Stimulated activated CD8-positive, alpha-beta memory T cell treated with anti-CD3 and anti-CD28 coated beads, Interleukin-15, amount 100 ng/mL, for 4 hours (primary cell): ENCODE results near the gene COPZ1.
A peak's percentile ranks its signal among the peaks of the same experiment; 100 is the strongest.
"Not testable (repeated sequence)": the region's sequence is repeated elsewhere in the genome, so short reads cannot be mapped to it uniquely, and the experiment has no call there.

Experiments used
- DNase-seq, 2 donors: peaks; one replicate each; pipeline ENCODE4 v3.0.0-alpha.2; 2020; ENCODE audit warnings: low read depth in 2 of 2

COPZ1 gene

DNA sequence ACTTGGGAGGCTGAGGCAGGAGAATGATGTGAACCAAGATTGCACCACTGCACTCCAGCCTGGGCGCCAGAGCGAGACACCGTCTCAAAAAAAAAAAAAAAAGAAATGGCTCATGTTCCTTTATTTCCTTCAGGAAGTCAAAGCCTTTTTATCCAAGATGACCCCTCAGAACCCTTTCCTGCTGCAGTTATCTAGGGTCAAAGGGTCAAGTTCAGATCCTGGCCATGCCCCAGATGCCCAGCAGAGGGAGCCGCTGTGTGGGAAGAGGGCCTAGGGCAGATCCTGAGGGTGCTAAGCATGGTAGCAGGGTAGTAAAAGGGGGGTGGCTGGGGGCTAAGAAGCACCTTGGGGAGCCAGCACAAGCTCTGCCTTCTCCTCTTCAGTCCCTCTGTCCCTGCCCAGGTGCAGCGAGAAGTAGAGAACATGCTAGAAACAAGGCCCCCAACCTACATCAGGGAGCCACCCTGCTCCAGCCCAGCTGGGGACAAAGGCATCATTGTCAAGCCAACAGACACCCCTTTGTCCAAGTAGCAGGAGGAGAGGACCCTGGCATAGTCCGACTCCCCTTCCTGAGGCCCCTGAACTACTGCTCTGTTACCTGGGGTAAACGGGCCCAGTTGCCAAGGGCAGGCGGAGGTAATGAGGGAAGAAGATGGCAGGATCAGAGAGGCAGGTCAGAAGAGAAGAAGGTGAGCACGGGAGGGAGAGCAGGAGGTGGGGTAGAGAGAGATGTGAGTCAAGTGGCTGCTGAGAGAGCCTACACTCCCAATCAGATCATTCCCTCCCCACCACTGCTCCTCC is 30.6 kb upstream of the COPZ1 start:
- DNase-seq: peak; percentile 19 to 28

- no peak for DNase-seq
Observed at GRCh38 chr12:54294953-54295566, 29.9 kb upstream of the COPZ1 start.

- no peak for DNase-seq
Observed at GRCh38 chr12:54296393-54297099, 28.4 kb upstream of the COPZ1 start.

DNA sequence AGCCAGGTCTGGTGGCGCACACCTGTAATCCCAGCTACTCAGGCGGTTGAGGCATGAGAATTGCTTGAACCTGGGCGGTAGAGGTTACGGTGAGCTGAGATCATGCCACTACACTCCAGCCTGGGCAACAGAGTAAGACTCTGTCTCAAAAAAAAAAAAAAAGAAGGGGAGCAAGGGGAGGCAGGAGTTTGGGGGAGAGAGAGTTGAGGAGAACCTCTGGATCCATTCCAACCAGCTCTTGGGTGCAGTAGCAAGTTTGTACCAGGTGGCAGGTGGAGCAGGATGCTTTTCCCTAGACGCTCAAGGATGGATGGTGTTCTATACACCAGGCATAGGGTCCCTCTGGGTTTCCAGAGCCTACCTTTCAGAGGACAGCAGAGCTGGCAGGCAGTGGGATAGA is 26.0 kb upstream of the COPZ1 start:
- DNase-seq: no peak

DNA sequence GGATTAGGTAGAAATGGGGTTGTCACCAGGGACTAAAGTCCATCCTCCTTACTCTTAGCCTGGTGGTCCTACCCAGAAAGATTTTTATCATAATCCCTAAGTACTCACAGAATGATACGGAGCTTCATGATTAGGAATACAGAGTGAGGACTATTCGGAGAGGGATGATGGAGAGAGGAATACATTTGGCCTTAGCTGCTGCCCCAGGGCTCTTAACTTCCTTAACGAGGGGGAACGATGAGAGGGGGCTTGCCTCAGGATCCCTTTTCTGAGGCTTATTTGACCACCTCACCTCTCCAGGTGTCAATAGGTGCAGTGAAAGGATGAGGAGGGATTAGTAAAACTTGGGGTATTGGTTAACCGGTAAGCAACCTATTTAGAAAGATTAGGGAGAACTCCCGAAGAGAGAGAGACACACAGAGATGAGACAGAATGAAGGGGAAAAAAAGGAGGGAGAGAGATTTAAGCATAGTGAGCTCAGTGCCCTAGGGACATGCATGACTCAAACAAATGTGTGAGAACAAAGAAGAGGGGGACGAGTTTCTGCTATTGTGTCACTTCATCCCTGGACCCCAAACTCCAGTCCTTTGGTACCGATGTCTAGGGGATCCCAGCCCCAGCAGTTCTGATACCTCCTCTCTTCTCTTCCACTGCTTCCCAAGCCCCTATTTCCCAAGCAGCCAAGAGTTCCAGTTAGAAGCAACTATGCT is 25.3 kb upstream of the COPZ1 start:
- DNase-seq: no peak

- DNase-seq: no peak
Observed at GRCh38 chr12:54300225-54300731, 24.7 kb upstream of the COPZ1 start.

DNA sequence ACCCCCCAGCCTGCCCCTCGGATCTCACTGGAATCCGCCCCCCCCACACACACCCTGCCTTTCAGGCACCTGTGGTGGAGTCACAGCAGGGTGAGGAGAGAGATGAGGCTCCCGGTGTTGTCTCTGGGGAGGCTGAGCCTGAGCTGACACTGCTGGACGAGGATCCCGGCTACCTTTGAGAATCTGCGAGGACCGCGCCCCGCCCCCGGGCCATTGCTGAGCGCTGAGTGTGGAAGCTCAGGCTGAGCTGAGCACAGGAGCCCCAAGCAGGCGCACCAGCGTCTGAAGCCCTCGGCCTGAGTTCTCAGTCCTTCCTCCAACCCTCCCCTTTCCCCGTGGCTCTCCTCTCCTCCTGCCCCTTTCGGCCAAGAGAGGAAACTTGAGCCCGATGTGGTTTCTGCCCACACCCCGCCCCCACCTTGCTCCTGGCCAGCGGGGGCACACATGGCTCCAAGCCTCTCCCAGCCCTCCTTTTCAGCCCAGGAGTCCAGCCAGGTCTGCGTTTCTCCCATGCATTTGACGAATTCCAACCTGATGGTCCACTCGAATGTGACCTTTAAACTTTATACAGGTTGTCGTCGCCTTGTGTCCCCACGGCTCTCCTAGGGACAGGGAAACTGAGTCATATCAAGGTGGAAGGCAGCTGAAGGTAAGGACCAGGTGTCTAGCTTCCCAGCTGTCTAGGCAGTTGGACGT is 24.1 kb upstream of the COPZ1 start, which contains the start of gene NFE2:
NFE2 (minus strand) TSS at position 284 of the 696 bp plus-strand sequence. CDS start 5,767 bp downstream, outside the sequence.
- no peak for DNase-seq

DNA sequence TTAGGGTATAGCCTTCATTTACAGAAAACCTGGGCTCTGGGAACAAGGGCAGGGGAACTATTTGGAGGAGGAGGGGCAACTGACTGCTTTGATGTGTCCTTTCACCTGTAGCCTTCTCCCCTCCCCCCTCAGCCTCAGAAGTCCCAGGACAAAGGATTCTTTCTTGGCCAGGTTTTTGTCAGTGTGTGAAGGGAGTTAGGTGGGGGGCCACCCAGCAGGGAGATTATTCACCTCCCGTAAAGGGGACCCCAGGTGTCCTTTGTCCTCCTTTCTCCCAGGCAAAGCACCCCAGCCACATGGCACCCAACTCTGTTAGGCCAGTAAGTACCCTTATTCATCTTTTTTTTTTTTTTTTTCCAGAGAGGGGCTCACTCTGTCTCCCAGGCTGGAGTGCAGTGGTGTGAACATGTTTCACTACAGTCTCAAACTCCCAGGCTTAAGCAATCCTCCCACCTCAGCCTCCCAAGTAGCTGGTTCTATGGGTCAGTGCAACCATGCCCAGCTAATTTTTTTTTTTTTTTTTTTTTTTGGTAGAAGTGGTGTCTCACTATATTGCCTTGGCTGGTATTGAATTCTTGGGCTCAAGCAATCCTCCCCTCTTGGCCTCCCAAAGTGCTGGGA is 23.4 kb upstream of the COPZ1 start:
- DNase-seq: no peak

GRCh38 chr12:54303640-54304039 is 21.3 kb upstream of the COPZ1 start:
- no peak for DNase-seq

DNA sequence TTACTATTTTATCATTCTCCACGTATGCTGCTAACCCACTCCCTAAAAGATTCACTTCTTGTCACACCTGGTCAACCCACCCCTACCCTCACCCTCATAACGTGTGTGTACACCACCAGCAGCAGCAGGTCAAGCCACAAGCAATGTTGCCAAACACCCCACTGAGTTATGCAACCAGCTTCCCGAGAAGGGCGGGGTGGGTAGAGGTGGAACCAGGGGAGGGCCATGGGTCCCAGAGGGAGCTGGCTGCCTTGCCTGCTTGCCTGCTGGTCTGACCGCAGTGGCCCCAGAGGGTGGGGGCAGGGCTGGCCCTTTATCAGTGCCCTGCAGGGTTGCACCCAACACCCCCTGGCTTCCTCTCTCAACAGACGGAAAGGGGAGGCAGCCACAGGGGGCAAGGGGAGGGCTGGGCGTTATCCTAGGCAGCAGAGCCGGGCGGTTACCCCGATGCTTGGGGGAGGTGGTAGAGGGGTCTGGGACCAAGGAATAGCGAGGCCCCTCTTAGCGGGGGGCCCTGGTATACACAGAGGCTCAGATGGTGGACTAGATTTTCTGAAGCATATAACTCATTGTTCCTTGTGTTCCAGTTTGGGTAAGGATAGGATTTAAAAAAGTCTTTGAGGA is 20.6 kb upstream of the COPZ1 start:
- DNase-seq: no peak

- DNase-seq: no peak
Observed at GRCh38 chr12:54306925-54307741, 17.8 kb upstream of the COPZ1 start.

DNA sequence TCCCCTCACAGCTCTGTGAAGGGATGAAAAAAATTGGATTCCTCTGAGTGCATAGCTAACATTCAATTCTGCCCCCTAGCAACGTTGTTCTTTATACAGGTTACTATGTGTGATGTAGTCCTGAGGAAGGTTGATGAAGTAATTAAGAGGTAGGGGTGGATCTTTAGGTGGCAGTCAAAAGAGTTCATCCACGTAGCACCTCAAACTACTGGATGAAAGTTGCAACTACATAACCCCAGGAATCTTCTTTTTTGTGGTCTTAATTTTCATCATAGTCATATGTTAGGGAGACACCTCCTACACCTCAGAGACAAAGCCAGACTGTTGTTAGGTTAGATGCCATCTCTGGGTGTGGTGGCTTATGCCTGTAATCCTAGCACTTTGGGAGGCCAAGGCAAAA is 13.9 kb upstream of the COPZ1 start:
- DNase-seq: no peak

DNA sequence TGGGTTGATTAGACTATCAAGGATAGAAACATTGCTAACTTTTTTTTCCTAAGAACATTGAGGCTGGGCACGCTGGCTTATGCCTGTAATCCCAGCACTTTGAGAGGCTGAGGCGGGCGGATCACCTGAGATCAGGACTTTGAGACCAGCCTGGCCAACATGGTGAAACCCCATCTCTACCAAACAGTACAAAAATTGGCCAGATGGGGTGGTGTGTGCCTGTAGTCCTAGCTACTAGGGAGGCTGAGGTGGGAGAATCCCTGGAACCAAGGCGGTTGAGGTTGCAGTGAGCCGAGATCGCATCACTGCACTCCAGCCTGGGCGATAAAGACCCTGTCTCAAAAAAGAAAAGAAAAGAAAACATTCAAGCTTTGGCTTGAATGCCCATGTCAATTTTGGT is 12.6 kb upstream of the COPZ1 start:
- DNase-seq: not testable (repeated sequence)

- DNase-seq: no peak
Observed at GRCh38 chr12:54321363-54321762, 3.6 kb upstream of the COPZ1 start.

GRCh38 chr12:54325442-54326109 is 645 bp downstream of the COPZ1 start:
- DNase-seq: not testable (repeated sequence)

- DNase-seq: no peak
Observed at GRCh38 chr12:54328595-54329337, 3.8 kb downstream of the COPZ1 start.

- no peak for DNase-seq
Observed at GRCh38 chr12:54329759-54330158, 4.8 kb downstream of the COPZ1 start.

- no peak for DNase-seq
Observed at GRCh38 chr12:54330442-54330841, 5.5 kb downstream of the COPZ1 start.
